Right atrium auricular region (tissue), 2 donors: ENCODE data around the gene PLPP4. TPM values are rescaled to one million over a fixed set of nuclear protein-coding genes. Genes with fewer than 3 reads are reported as not detected.

Source experiments
- DNase-seq: peaks from one replicate; pipeline ENCODE4 v3.0.0-alpha.2; 2019; ENCODE audit warnings: low spot score
- H3K27ac ChIP-seq, 2 donors: fragments of 200-600 bp; sonication (generic); 1 replicate in 1 of 2; 2 replicates in 1 of 2; pipeline ENCODE4 v1.5.1; 2016 to 2019
- H3K27me3 ChIP-seq, 2 donors: fragments of 200-600 bp; sonication (generic); one replicate each; pipeline versions ENCODE4 v1.5.1 to v1.6.0; 2017 to 2019
- H3K36me3 ChIP-seq: fragments of 200-600 bp; sonication (generic); one replicate; pipeline ENCODE4 v1.5.1; 2016
- H3K4me1 ChIP-seq, 2 donors: fragments of 200-600 bp; sonication (generic); one replicate each; pipeline versions ENCODE4 v1.5.1 to v1.6.0; 2017 to 2019
- H3K4me3 ChIP-seq, 2 donors: fragments of 200-600 bp; sonication (generic); 1 replicate in 1 of 2; 2 replicates in 1 of 2; pipeline ENCODE4 v1.5.1; 2017 to 2019; ENCODE audit warnings: mild to moderate bottlenecking in 1 of 2, moderate library complexity in 1 of 2
- H3K9me3 ChIP-seq, 2 donors: fragments of 200-600 bp; sonication (generic); one replicate each; pipeline ENCODE4 v1.5.1; 2019
- CTCF ChIP-seq, 2 donors: fragments of 200-600 bp; sonication (generic); IDR thresholded peaks; one replicate each; pipeline ENCODE4 v1.5.1; 2019; ENCODE audit warnings: antibody characterized with exemption in 2 of 2
- total RNA-seq, 2 donors: library from RNA; depleted of rRNA; stranded (reverse); fragments of >200 nt; gene quantifications; one replicate each; pipeline ENCODE4 v1.1.0, GENCODE V29; 2016

The PLPP4 gene
- total RNA-seq, 2 donors from 2014 or later = not detected

DNA sequence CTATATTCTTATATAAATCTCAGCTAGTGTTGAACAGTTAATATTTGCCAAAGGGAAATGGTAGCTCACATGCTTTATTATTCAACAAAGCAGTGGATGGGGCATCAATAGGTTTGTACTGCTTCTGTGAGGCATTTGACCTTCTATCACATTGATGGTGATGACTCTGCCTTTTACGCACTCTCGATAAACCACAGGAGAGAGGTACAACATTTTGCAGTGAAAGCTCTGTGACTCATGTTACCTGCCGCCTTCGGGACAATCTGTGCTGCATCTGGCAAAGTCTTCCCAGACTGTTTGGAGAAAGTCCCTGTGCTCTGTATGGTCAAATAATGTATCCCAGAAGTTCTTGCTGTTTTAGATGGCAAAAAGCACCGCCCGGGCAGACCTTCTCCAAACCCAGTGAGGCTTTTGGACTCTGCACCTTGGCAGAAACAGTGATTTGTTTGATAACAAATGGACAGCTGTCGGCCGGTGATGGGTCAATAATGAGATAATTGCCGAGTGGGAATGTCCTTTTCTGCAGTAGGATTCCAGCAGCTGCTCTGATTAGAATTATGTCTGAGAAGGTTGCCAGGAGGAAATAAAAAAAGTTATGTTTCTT is 61.0 kb downstream of the PLPP4 start:
- Histone ChIP-seq H3K4me3 (no peak overlapping the region), H3K36me3 (no peaks in the 10 kb centered on the region), H3K9me3 (no peaks in the 10 kb centered on the region), H3K27me3 (no peaks in the 10 kb centered on the region), H3K4me1 (no peaks in the 10 kb centered on the region), H3K27ac (no peak overlapping the region)
- TF ChIP-seq CTCF (IDR thresholded peaks at IDR 0.05) = no peak
- DNase-seq = no peak

DNA sequence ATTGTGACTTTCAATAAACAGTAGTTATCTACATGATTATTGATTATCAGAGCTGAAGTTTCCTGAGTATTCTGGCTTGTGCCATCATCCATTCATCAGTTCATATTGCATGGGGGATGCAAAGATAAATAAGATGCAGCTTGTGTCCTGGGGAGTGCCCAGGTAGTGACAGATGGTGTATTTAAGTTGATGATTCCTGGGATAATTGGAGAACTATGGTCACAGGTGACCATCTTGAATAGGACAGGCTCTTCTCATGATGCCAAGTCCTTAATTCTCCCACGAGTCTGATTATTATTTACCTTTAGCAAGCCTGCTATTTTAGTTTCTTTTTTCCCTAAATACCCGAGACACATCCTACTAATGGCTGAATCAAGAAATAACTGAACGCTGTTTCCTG is 64.9 kb downstream of the PLPP4 start:
- H3K4me3 ChIP-seq = no peak overlapping the region
- H3K9me3 ChIP-seq = no peaks in the 10 kb centered on the region
- H3K4me1 ChIP-seq = no peaks in the 10 kb centered on the region
- H3K27ac ChIP-seq = no peak overlapping the region
- H3K36me3 ChIP-seq = no peaks in the 10 kb centered on the region
- H3K27me3 ChIP-seq = no peaks in the 10 kb centered on the region
- TF ChIP-seq CTCF (IDR thresholded peaks at IDR 0.05) = no peak
- no peak for DNase-seq

DNA sequence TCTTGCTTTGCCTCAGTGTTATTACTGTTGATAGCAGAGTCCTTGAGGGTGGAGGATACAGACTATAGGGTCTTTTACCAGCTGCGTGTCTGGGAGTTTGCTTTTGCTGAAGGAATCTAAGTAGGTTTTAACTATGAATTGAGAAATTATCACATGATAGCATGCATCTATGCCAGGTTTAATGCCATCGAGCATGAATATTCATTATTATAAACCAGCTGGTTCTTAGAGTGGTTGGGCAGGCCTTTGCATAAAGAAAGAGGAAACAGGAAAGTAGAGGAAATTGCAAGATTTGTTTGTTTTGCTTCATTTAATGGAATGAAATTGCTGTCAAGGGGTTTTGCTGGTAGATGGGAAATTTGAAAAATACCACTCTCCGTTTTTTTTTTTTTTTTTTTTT is 70.7 kb downstream of the PLPP4 start:
- TF ChIP-seq CTCF (IDR thresholded peaks at IDR 0.05) = no peak
- Histone ChIP-seq H3K36me3 (no peaks in the 10 kb centered on the region), H3K4me3 (no peak overlapping the region), H3K9me3 (no peaks in the 10 kb centered on the region), H3K27me3 (peaks cover 0 to 2% of the 10 kb centered on the region in 2 donors), H3K4me1 (no peaks in the 10 kb centered on the region), H3K27ac (no peak overlapping the region)
- no peak for DNase-seq

DNA sequence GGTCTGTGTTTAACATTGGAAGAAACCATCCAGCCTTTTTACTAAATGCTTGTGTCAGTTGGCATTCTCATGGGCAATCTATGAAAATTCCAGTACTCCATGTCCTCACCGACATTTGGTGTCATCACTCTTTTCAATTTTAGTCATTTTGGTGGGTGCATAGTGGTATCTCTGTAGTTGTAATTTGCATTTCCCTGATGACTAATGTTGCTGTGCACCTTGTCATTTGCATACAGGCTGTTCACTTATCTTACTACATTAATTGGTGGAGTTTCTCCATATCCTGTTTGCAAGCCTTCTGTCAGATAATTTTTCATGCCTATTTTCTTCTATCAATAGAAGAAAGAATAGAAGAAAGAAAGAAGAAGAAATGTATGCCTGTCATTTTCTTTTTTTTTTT is 73.7 kb downstream of the PLPP4 start:
- peaks cover 0 to 20% of the 10 kb centered on the region in 2 donors for H3K9me3 ChIP-seq
- H3K36me3 ChIP-seq = no peaks in the 10 kb centered on the region
- peaks cover 0 to 2% of the 10 kb centered on the region in 2 donors for H3K27me3 ChIP-seq
- DNase-seq = no peak
- no peaks in the 10 kb centered on the region for H3K4me1 ChIP-seq
- no peak overlapping the region for H3K4me3 ChIP-seq
- no peak for TF ChIP-seq CTCF (IDR thresholded peaks at IDR 0.05)
- H3K27ac ChIP-seq = no peak overlapping the region

DNA sequence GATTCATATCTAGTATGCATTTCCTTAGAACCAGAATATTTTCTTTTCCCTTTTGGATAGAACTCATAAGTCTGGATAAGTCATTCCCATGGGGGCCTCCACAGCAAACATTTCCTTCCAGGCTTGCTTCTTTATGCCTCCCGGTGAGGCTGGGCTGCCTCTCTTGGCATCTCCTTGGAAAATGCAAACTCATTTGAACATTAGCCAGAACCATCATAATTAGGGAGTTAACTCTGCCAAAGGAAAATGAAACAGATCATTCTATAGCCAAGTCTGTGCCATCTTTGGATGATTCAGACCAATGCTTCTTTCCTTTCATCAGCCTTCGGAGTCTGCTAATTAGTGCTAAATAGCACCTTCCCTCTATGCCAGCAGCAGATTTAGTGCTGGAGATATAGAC is 81.1 kb downstream of the PLPP4 start:
- Histone ChIP-seq H3K36me3 (no peaks in the 10 kb centered on the region), H3K9me3 (peaks cover 0 to 20% of the 10 kb centered on the region in 2 donors), H3K27me3 (no peaks in the 10 kb centered on the region), H3K27ac (no peak overlapping the region), H3K4me1 (no peaks in the 10 kb centered on the region), H3K4me3 (no peak overlapping the region)
- DNase-seq = no peak
- TF ChIP-seq CTCF (IDR thresholded peaks at IDR 0.05) = no peak

DNA sequence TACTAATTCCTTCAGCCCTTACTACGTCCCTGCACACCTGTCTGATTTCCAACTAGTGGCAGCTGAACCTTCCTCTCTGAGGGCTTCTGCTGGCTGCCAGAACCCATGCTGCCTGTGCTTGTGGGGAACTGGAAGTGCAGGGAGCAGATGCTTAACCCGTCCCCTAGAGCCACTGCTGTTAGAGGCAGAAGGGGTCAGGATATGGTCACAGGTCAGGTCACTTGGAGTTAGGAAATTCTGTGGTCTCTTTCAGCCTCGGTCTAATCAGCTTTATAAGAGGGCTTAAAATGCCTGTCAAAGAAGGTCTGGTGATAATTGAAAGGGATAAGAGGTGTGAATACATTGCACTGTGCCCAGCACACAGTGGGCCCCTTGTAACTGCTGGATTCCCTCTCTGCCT is 82.0 kb downstream of the PLPP4 start:
- peaks cover 0 to 15% of the 10 kb centered on the region in 2 donors for H3K9me3 ChIP-seq
- TF ChIP-seq CTCF (IDR thresholded peaks at IDR 0.05) = no peak
- no peak for DNase-seq
- H3K4me3 ChIP-seq = no peak overlapping the region
- H3K36me3 ChIP-seq = no peaks in the 10 kb centered on the region
- no peaks in the 10 kb centered on the region for H3K4me1 ChIP-seq
- no peak overlapping the region for H3K27ac ChIP-seq
- H3K27me3 ChIP-seq = no peaks in the 10 kb centered on the region
